HEK293 (cell line): Measurements from ENCODE around the gene CCDC85C.
A peak's percentile ranks its signal among the peaks of the same experiment; 100 is the strongest.

Source experiments
- GLI2 ChIP-seq: fragments of 450-650 bp; formaldehyde crosslinking; IDR thresholded peaks from 2 replicates; pipeline ENCODE4; 2017; ENCODE audit warnings: missing biosample characterization, missing genetic modification characterization, low read depth, borderline replicate concordance
- GLI4 ChIP-seq: fragments of 450-650 bp; formaldehyde crosslinking; IDR thresholded peaks from 2 replicates; pipeline ENCODE4 v1.5.1; 2016; ENCODE audit warnings: missing biosample characterization, missing genetic modification characterization
- GLIS2 ChIP-seq: fragments of 450-650 bp; formaldehyde crosslinking; IDR thresholded peaks from 2 replicates; pipeline ENCODE4 v1.5.1; 2016; ENCODE audit warnings: missing biosample characterization, missing genetic modification characterization
- KLF16 ChIP-seq: fragments of 450-650 bp; formaldehyde crosslinking; IDR thresholded peaks from 2 replicates; pipeline ENCODE4 v1.5.1; 2017; ENCODE audit warnings: missing biosample characterization, missing genetic modification characterization
- MZF1 ChIP-seq: fragments of 450-650 bp; formaldehyde crosslinking; IDR thresholded peaks from 2 replicates; pipeline ENCODE4 v1.5.1; 2017; ENCODE audit warnings: missing biosample characterization, missing genetic modification characterization, borderline replicate concordance
- TRIM28 ChIP-seq: IDR thresholded peaks from 2 replicates; pipeline ENCODE4 v1.6.1; 2011; ENCODE audit warnings: low read length, control low read depth, borderline replicate concordance
- ZBTB8A ChIP-seq: fragments of 450-650 bp; formaldehyde crosslinking; IDR thresholded peaks from 2 replicates; pipeline ENCODE4 v1.5.1; 2016; ENCODE audit warnings: missing biosample characterization, missing genetic modification characterization
- ZFP3 ChIP-seq: fragments of 450-650 bp; formaldehyde crosslinking; IDR thresholded peaks from 2 replicates; pipeline ENCODE4 v1.5.1; 2016; ENCODE audit warnings: low read depth, missing biosample characterization, missing genetic modification characterization
- ZNF140 ChIP-seq: fragments of 450-650 bp; formaldehyde crosslinking; IDR thresholded peaks from 2 replicates; pipeline ENCODE4 v1.5.1; 2016; ENCODE audit warnings: missing biosample characterization, missing genetic modification characterization
- ZNF169 ChIP-seq: fragments of 450-650 bp; formaldehyde crosslinking; IDR thresholded peaks from 2 replicates; pipeline ENCODE4 v1.5.1; 2016; ENCODE audit warnings: missing biosample characterization, missing genetic modification characterization
- ZNF175 ChIP-seq: fragments of 450-650 bp; formaldehyde crosslinking; IDR thresholded peaks from 2 replicates; pipeline ENCODE4 v1.5.1; 2016; ENCODE audit warnings: missing biosample characterization, missing genetic modification characterization
- ZNF184 ChIP-seq: fragments of 450-650 bp; IDR thresholded peaks from 2 replicates; pipeline ENCODE4 v1.5.1; 2018; ENCODE audit warnings: missing biosample characterization, mild to moderate bottlenecking, missing genetic modification characterization
- ZNF302 ChIP-seq: fragments of 450-650 bp; formaldehyde crosslinking; IDR thresholded peaks from 2 replicates; pipeline ENCODE4 v1.5.1; 2016; ENCODE audit warnings: missing biosample characterization, missing genetic modification characterization, low read depth
- ZNF324 ChIP-seq: fragments of 450-650 bp; formaldehyde crosslinking; IDR thresholded peaks from 2 replicates; pipeline ENCODE4 v1.5.1; 2016; ENCODE audit warnings: missing biosample characterization, missing genetic modification characterization
- ZNF335 ChIP-seq: fragments of 450-650 bp; formaldehyde crosslinking; conservative IDR thresholded peaks from 2 replicates; pipeline ENCODE4 v1.5.1; 2016; ENCODE audit warnings: missing biosample characterization, missing genetic modification characterization
- ZNF394 ChIP-seq: fragments of 450-650 bp; formaldehyde crosslinking; IDR thresholded peaks from 2 replicates; pipeline ENCODE4 v1.5.1; 2016; ENCODE audit warnings: missing biosample characterization, missing genetic modification characterization, mild to moderate bottlenecking, moderate library complexity, borderline replicate concordance
- ZNF473 ChIP-seq: fragments of 450-650 bp; formaldehyde crosslinking; IDR thresholded peaks from 2 replicates; pipeline ENCODE4 v1.5.1; 2017; ENCODE audit warnings: missing biosample characterization, missing genetic modification characterization
- ZNF558 ChIP-seq: fragments of 450-650 bp; formaldehyde crosslinking; IDR thresholded peaks from 2 replicates; pipeline ENCODE4 v1.5.1; 2016; ENCODE audit warnings: missing biosample characterization, missing genetic modification characterization
- ZNF560 ChIP-seq: fragments of 450-650 bp; formaldehyde crosslinking; IDR thresholded peaks from 2 replicates; pipeline ENCODE4 v1.5.1; 2017; ENCODE audit warnings: missing biosample characterization, missing genetic modification characterization, borderline replicate concordance
- ZNF658 ChIP-seq: fragments of 450-650 bp; formaldehyde crosslinking; IDR thresholded peaks from 2 replicates; pipeline ENCODE4; 2016; ENCODE audit warnings: missing biosample characterization, missing genetic modification characterization
- ZNF843 ChIP-seq: fragments of 450-650 bp; formaldehyde crosslinking; IDR thresholded peaks from 2 replicates; pipeline ENCODE4 v1.5.1; 2016; ENCODE audit warnings: missing biosample characterization, missing genetic modification characterization
- ZXDB ChIP-seq: fragments of 450-650 bp; formaldehyde crosslinking; IDR thresholded peaks from 2 replicates; pipeline ENCODE4 v1.5.1; 2016; ENCODE audit warnings: missing biosample characterization, missing genetic modification characterization
- TF ChIP-seq, protein P1 (sequence below): fragments of 450-650 bp; formaldehyde crosslinking; IDR thresholded peaks from 2 replicates; pipeline ENCODE4 v1.5.1; 2016; ENCODE audit warnings: missing biosample characterization, missing genetic modification characterization
- TF ChIP-seq, protein P2 (sequence below): sonication (generic); formaldehyde crosslinking; IDR thresholded peaks from 2 replicates; pipeline ENCODE4 v1.8.1; 2022; ENCODE audit warnings: mild to moderate bottlenecking, moderate library complexity, missing genetic modification reagents
- TF ChIP-seq, protein P3 (sequence below): fragments of 450-650 bp; formaldehyde crosslinking; IDR thresholded peaks from 2 replicates; pipeline ENCODE4 v1.5.1; 2016; ENCODE audit warnings: missing biosample characterization, missing genetic modification characterization
- TF ChIP-seq, protein P4 (sequence below): fragments of 450-650 bp; formaldehyde crosslinking; IDR thresholded peaks from 2 replicates; pipeline ENCODE4 v1.5.1; 2016; ENCODE audit warnings: missing biosample characterization, missing genetic modification characterization
- TF ChIP-seq, protein P5 (sequence below): fragments of 450-650 bp; formaldehyde crosslinking; IDR thresholded peaks from 2 replicates; pipeline ENCODE4 v1.5.1; 2016; ENCODE audit warnings: missing biosample characterization, missing genetic modification characterization
- TF ChIP-seq, protein P6 (sequence below): fragments of 450-650 bp; formaldehyde crosslinking; IDR thresholded peaks from 2 replicates; pipeline ENCODE4 v1.5.1; 2016; ENCODE audit warnings: missing biosample characterization, missing genetic modification characterization
- TF ChIP-seq, protein P7 (sequence below): fragments of 450-650 bp; formaldehyde crosslinking; IDR thresholded peaks from 2 replicates; pipeline ENCODE4 v1.5.1; 2016; ENCODE audit warnings: missing biosample characterization, missing genetic modification characterization

The CCDC85C gene

DNA sequence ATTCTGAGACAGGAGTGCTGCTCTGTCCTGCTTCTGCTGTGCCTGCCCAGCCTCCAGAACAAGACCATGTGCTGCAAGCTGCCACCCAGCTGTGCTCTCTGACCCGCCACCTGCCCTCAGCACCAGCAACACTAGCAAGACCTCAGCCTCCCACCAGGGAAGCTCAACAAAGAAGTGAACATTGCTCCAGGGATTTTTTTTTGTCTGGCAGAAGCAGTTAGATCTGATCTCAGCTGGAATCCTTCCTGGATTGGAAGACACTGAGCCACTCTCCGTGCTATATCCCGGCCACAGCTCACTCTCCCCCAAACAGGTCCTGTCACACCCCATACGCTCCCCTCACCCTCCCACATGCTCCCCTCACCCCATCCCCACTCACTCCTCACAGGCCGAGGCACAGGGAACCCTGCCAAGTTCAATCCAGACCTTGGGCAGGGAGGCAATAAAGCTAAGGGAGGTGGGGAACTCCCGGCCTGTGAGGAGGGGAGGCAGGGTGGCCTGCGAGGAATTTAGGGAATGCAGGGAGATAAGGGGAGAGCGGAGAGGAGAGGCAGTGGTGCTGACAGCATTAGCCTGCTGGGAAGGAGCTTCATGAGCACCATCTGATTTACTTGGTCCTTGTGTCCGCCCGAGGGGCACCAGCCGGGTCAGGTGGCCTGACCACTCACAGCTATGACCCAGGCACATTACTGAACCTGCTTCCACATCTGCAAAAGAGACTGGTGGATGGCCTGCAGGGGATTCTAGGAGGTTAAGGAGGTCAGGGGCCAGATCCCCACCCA is 29.7 kb downstream of the CCDC85C start (continued):
- TF ChIP-seq ZNF560 (tag by site-specific recombination) (no peak), ZNF169 (tag by site-specific recombination) (no peak), ZNF324 (tag by site-specific recombination) (0 out of 2 replicates have a peak, but pooled peaks have one; percentile 64), ZFP3 (tag by site-specific recombination) (no peak), ZNF558 (tag by site-specific recombination) (no peak), TRIM28 (no peak), ZNF394 (no peak), ZNF140 (no peak), ZNF473 (tag by site-specific recombination) (no peak), MZF1 (tag by site-specific recombination) (peak; percentile 95), KLF16 (tag by site-specific recombination) (0 out of 2 replicates have a peak, but pooled peaks have one; percentile 26), ZNF175 (tag by site-specific recombination) (no peak), GLI2 (tag by site-specific recombination) (no peak), ZNF302 (no peak), ZXDB (0 out of 2 replicates have a peak, but pooled peaks have one; percentile 67), ZNF184 (tag by site-specific recombination) (no peak), ZNF335 (tag by site-specific recombination) (peak; percentile 39; the same call in 1 of the 2 replicates), GLI4 (tag by site-specific recombination) (no peak), ZNF843 (no peak), GLIS2 (tag by site-specific recombination) (peak; percentile 86), ZNF658 (no peak), ZBTB8A (tag by site-specific recombination) (no peak; the same call in none of the 2 replicates)
- TF ChIP-seq, protein P1, sequence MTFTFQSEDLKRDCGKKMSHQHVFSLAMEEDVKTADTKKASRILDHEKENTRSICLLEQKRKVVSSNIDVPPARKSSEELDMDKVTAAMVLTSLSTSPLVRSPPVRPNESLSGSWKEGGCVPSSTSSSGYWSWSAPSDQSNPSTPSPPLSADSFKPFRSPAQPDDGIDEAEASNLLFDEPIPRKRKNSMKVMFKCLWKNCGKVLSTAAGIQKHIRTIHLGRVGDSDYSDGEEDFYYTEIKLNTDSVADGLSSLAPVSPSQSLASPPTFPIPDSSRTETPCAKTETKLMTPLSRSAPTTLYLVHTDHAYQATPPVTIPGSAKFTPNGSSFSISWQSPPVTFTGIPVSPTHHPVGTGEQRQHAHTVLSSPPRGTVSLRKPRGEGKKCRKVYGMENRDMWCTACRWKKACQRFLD = no peak
- TF ChIP-seq, protein P2, sequence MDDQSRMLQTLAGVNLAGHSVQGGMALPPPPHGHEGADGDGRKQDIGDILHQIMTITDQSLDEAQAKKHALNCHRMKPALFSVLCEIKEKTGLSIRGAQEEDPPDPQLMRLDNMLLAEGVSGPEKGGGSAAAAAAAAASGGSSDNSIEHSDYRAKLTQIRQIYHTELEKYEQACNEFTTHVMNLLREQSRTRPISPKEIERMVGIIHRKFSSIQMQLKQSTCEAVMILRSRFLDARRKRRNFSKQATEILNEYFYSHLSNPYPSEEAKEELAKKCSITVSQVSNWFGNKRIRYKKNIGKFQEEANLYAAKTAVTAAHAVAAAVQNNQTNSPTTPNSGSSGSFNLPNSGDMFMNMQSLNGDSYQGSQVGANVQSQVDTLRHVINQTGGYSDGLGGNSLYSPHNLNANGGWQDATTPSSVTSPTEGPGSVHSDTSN (CRISPR knock-in tag) = no peak
- TF ChIP-seq, protein P3, sequence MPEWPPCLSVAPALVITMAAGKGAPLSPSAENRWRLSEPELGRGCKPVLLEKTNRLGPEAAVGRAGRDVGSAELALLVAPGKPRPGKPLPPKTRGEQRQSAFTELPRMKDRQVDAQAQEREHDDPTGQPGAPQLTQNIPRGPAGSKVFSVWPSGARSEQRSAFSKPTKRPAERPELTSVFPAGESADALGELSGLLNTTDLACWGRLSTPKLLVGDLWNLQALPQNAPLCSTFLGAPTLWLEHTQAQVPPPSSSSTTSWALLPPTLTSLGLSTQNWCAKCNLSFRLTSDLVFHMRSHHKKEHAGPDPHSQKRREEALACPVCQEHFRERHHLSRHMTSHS = no peak
- TF ChIP-seq, protein P4, sequence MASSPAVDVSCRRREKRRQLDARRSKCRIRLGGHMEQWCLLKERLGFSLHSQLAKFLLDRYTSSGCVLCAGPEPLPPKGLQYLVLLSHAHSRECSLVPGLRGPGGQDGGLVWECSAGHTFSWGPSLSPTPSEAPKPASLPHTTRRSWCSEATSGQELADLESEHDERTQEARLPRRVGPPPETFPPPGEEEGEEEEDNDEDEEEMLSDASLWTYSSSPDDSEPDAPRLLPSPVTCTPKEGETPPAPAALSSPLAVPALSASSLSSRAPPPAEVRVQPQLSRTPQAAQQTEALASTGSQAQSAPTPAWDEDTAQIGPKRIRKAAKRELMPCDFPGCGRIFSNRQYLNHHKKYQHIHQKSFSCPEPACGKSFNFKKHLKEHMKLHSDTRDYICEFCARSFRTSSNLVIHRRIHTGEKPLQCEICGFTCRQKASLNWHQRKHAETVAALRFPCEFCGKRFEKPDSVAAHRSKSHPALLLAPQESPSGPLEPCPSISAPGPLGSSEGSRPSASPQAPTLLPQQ (tag by site-specific recombination) = peak; percentile 62; the same call in 1 of the 2 replicates
- TF ChIP-seq, protein P5, sequence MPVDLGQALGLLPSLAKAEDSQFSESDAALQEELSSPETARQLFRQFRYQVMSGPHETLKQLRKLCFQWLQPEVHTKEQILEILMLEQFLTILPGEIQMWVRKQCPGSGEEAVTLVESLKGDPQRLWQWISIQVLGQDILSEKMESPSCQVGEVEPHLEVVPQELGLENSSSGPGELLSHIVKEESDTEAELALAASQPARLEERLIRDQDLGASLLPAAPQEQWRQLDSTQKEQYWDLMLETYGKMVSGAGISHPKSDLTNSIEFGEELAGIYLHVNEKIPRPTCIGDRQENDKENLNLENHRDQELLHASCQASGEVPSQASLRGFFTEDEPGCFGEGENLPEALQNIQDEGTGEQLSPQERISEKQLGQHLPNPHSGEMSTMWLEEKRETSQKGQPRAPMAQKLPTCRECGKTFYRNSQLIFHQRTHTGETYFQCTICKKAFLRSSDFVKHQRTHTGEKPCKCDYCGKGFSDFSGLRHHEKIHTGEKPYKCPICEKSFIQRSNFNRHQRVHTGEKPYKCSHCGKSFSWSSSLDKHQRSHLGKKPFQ (tag by site-specific recombination) = no peak
- TF ChIP-seq, protein P6, sequence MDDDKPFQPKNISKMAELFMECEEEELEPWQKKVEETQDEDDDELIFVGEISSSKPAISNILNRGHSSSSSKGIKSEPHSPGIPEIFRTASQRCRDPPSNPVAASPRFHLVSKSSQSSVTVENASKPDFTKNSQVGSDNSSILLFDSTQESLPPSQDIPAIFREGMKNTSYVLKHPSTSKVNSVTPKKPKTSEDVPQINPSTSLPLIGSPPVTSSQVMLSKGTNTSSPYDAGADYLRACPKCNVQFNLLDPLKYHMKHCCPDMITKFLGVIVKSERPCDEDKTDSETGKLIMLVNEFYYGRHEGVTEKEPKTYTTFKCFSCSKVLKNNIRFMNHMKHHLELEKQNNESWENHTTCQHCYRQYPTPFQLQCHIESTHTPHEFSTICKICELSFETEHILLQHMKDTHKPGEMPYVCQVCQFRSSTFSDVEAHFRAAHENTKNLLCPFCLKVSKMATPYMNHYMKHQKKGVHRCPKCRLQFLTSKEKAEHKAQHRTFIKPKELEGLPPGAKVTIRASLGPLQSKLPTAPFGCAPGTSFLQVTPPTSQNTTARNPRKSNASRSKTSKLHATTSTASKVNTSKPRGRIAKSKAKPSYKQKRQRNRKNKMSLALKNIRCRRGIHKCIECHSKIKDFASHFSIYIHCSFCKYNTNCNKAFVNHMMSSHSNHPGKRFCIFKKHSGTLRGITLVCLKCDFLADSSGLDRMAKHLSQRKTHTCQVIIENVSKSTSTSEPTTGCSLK (tag by site-specific recombination) = no peak
- TF ChIP-seq, protein P7, sequence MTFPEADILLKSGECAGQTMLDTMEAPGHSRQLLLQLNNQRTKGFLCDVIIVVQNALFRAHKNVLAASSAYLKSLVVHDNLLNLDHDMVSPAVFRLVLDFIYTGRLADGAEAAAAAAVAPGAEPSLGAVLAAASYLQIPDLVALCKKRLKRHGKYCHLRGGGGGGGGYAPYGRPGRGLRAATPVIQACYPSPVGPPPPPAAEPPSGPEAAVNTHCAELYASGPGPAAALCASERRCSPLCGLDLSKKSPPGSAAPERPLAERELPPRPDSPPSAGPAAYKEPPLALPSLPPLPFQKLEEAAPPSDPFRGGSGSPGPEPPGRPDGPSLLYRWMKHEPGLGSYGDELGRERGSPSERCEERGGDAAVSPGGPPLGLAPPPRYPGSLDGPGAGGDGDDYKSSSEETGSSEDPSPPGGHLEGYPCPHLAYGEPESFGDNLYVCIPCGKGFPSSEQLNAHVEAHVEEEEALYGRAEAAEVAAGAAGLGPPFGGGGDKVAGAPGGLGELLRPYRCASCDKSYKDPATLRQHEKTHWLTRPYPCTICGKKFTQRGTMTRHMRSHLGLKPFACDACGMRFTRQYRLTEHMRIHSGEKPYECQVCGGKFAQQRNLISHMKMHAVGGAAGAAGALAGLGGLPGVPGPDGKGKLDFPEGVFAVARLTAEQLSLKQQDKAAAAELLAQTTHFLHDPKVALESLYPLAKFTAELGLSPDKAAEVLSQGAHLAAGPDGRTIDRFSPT (tag by site-specific recombination) = peak; percentile 54; the same call in 1 of the 2 replicates
